WTC11 (cell line): ENCODE measurements around the gene PCDHGB4. TPM values are rescaled to one million over a fixed set of nuclear protein-coding genes. Genes with fewer than 3 reads are reported as not detected.
A peak's percentile ranks its signal among the peaks of the same experiment; 100 is the strongest.

Experiments
- ATAC-seq: fragments of 200-7000 bp; cut with Tn5 transposase; 2 replicates; pipeline ENCODE4 v1.10.0; 2021; ENCODE audit warnings: mild to moderate bottlenecking, moderate library complexity
- CTCF ChIA-PET: fragments of 300-600 bp; sonication (Branson Sonifier 250); formaldehyde crosslinking; loops from one replicate; lab custom pipeline; 2021; ENCODE audit warnings: antibody characterized with exemption; lab: Charles Lee
- POLR2A ChIA-PET: fragments of 350-600 bp; sonication (Branson Sonifier 250); formaldehyde crosslinking; loops from one replicate; lab custom pipeline; 2021; ENCODE audit warnings: antibody characterized with exemption; lab: Charles Lee
- DNase-seq: peaks from one replicate; pipeline ENCODE4 v3.0.0; 2021; ENCODE audit warnings: low spot score
- H3K27ac Mint-ChIP-seq: 2 replicates; pipeline ENCODE4 v1.8.0; 2021; ENCODE audit warnings: mixed read lengths
- H3K27me3 Mint-ChIP-seq: 2 replicates; pipeline ENCODE4 v1.8.0; 2021; ENCODE audit warnings: low read depth, mild to moderate bottlenecking, moderate library complexity, mixed read lengths
- H3K36me3 Mint-ChIP-seq: 2 replicates; pipeline ENCODE4 v1.8.0; 2021; ENCODE audit warnings: mixed read lengths
- H3K4me1 Mint-ChIP-seq: 2 replicates; pipeline ENCODE4 v1.8.0; 2022; ENCODE audit warnings: mixed read lengths
- H3K4me3 Mint-ChIP-seq: 2 replicates; pipeline ENCODE4 v1.8.0; 2021; ENCODE audit warnings: mild to moderate bottlenecking, moderate library complexity, mixed read lengths
- H3K9me3 Mint-ChIP-seq: 2 replicates; pipeline ENCODE4 v1.8.0; 2021; ENCODE audit warnings: mixed read lengths
- ATF1 ChIP-seq: sonication (generic); formaldehyde crosslinking; IDR thresholded peaks from 2 replicates; pipeline ENCODE4 v1.8.1; 2023; ENCODE audit warnings: mild to moderate bottlenecking, moderate library complexity, missing genetic modification reagents
- CDX4 ChIP-seq: fragments of 250-450 bp; sonication (Bioruptor Pico); IDR thresholded peaks from 2 replicates; pipeline ENCODE4 v1.9.0; 2021; ENCODE audit warnings: moderate library complexity, mild to moderate bottlenecking, inconsistent platforms, borderline replicate concordance
- E2F4 ChIP-seq: sonication (generic); formaldehyde crosslinking; IDR thresholded peaks from 2 replicates; pipeline ENCODE4 v1.8.1; 2022; ENCODE audit warnings: low read depth, mild to moderate bottlenecking, moderate library complexity, missing genetic modification reagents, borderline replicate concordance
- FOXJ3 ChIP-seq: sonication (generic); formaldehyde crosslinking; IDR thresholded peaks from 2 replicates; pipeline ENCODE4 v1.9.0; 2021; ENCODE audit warnings: missing genetic modification reagents, mild to moderate bottlenecking, borderline replicate concordance
- FOXK1 ChIP-seq: sonication (generic); formaldehyde crosslinking; IDR thresholded peaks from 2 replicates; pipeline ENCODE4 v1.8.0; 2022; ENCODE audit warnings: mild to moderate bottlenecking, moderate library complexity, missing genetic modification reagents
- FOXP1 ChIP-seq: sonication (generic); formaldehyde crosslinking; IDR thresholded peaks from 2 replicates; pipeline ENCODE4 v1.8.0; 2022; ENCODE audit warnings: missing genetic modification reagents, mild to moderate bottlenecking, moderate library complexity, borderline replicate concordance
- HMGA2 ChIP-seq: fragments of 250-450 bp; sonication (Bioruptor Pico); IDR thresholded peaks from 2 replicates; pipeline ENCODE4 v1.4.0; 2021; ENCODE audit warnings: mild to moderate bottlenecking, moderate library complexity
- JAZF1 ChIP-seq: fragments of 250-450 bp; sonication (Bioruptor Pico); IDR thresholded peaks from 2 replicates; pipeline ENCODE4 v1.9.0; 2021; ENCODE audit warnings: moderate library complexity, mild to moderate bottlenecking, inconsistent platforms
- KAT7 ChIP-seq: sonication (generic); formaldehyde crosslinking; IDR thresholded peaks from 2 replicates; pipeline ENCODE4 v1.8.1; 2023; ENCODE audit warnings: missing genetic modification reagents, mild to moderate bottlenecking, borderline replicate concordance
- NFATC4 ChIP-seq: fragments of 250-450 bp; sonication (Bioruptor Pico); IDR thresholded peaks from 2 replicates; pipeline ENCODE4 v1.9.0; 2021; ENCODE audit warnings: mild to moderate bottlenecking
- NFYB ChIP-seq: sonication (generic); formaldehyde crosslinking; conservative IDR thresholded peaks from 2 replicates; pipeline ENCODE4 v1.8.0; 2022; ENCODE audit warnings: low read depth, missing genetic modification reagents
- NR2C2 ChIP-seq: sonication (generic); formaldehyde crosslinking; IDR thresholded peaks from 2 replicates; pipeline ENCODE4 v1.8.0; 2022; ENCODE audit warnings: mild to moderate bottlenecking, missing genetic modification reagents
- OVOL2 ChIP-seq: fragments of 250-450 bp; sonication (Bioruptor Pico); IDR thresholded peaks from 2 replicates; pipeline ENCODE4 v1.9.0; 2021; ENCODE audit warnings: mild to moderate bottlenecking, borderline replicate concordance
- RORB ChIP-seq: fragments of 250-450 bp; sonication (Bioruptor Pico); IDR thresholded peaks from 2 replicates; pipeline ENCODE4 v1.9.0; 2021; ENCODE audit warnings: mild to moderate bottlenecking
- TCF7 ChIP-seq: sonication (generic); formaldehyde crosslinking; IDR thresholded peaks from 2 replicates; pipeline ENCODE4 v1.8.0; 2022; ENCODE audit warnings: mild to moderate bottlenecking, low read depth, missing genetic modification reagents, moderate library complexity
- ZBTB21 ChIP-seq: sonication (generic); formaldehyde crosslinking; IDR thresholded peaks from 2 replicates; pipeline ENCODE4 v1.8.1; 2023; ENCODE audit warnings: mild to moderate bottlenecking, missing genetic modification reagents, borderline replicate concordance
- ZNF219 ChIP-seq: sonication (generic); formaldehyde crosslinking; IDR thresholded peaks from 2 replicates; pipeline ENCODE4 v1.8.0; 2023; ENCODE audit warnings: missing genetic modification reagents, mild to moderate bottlenecking, borderline replicate concordance
- ZNF232 ChIP-seq: sonication (generic); formaldehyde crosslinking; IDR thresholded peaks from 2 replicates; pipeline ENCODE4 v1.8.0; 2022; ENCODE audit warnings: mild to moderate bottlenecking, missing genetic modification reagents
- ZNF263 ChIP-seq: sonication (generic); formaldehyde crosslinking; IDR thresholded peaks from 2 replicates; pipeline ENCODE4 v1.8.1; 2022; ENCODE audit warnings: low read depth, mild to moderate bottlenecking, moderate library complexity, missing genetic modification reagents
- ZNF423 ChIP-seq: fragments of 250-450 bp; sonication (Bioruptor Pico); IDR thresholded peaks from 2 replicates; pipeline ENCODE4 v2.1.2; 2022; ENCODE audit warnings: mild to moderate bottlenecking, moderate library complexity
- ZNF425 ChIP-seq: fragments of 250-450 bp; sonication (Bioruptor Pico); conservative IDR thresholded peaks from 2 replicates; pipeline ENCODE4 v1.9.0; 2021; ENCODE audit warnings: mild to moderate bottlenecking
- ZNF671 ChIP-seq: fragments of 250-450 bp; sonication (Bioruptor Pico); IDR thresholded peaks from 2 replicates; pipeline ENCODE4 v1.8.0; 2021; ENCODE audit warnings: mild to moderate bottlenecking
- total RNA-seq: library from RNA; stranded (reverse); gene quantifications from 3 replicates; pipeline ENCODE4 v1.2.3, GENCODE V29; 2021
- TF ChIP-seq, protein P1 (sequence below): fragments of 250-450 bp; sonication (Bioruptor Pico); IDR thresholded peaks from 2 replicates; pipeline ENCODE4 v1.9.0; 2021; ENCODE audit warnings: mild to moderate bottlenecking
- TF ChIP-seq, protein P2 (sequence below): sonication (generic); formaldehyde crosslinking; conservative IDR thresholded peaks from 2 replicates; pipeline ENCODE4 v1.8.1; 2022; ENCODE audit warnings: mild to moderate bottlenecking, missing genetic modification reagents
- TF ChIP-seq, protein P3 (sequence below): sonication (generic); formaldehyde crosslinking; IDR thresholded peaks from 2 replicates; pipeline ENCODE4 v1.8.1; 2023; ENCODE audit warnings: mild to moderate bottlenecking, missing genetic modification reagents
- TF ChIP-seq, protein P4 (sequence below): fragments of 200-600 bp; IDR thresholded peaks from 2 replicates; pipeline ENCODE4 v1.8.0; 2022; ENCODE audit warnings: antibody characterized with exemption
- TF ChIP-seq, protein P5 (sequence below): sonication (generic); formaldehyde crosslinking; IDR thresholded peaks from 2 replicates; pipeline ENCODE4 v1.8.1; 2023; ENCODE audit warnings: mild to moderate bottlenecking, missing genetic modification reagents, moderate library complexity

Gene PCDHGB4
- total RNA-seq, 1 experiment from 2014 or later = 9.1 TPM

DNA sequence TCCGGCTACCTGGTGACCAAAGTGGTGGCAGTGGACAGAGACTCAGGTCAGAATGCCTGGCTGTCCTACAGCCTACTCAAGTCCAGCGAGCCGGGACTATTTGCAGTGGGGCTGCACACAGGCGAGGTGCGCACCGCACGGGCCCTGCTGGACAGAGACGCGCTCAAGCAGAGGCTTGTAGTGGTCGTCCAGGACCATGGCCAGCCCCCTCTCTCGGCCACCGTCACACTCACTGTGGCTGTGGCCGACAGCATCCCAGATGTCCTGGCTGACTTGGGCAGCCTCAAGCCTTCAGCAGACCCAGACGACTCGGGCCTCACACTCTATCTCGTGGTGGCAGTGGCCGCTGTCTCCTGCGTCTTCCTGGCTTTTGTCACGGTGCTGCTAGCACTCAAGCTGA is 30.5 kb upstream of the PCDHGB4 start:
- DNase-seq (no peak), ATAC-seq (no peak)
- peaks cover 62% of the 10 kb centered on the region for H3K36me3 Mint-ChIP-seq
- H3K4me1 Mint-ChIP-seq = peaks cover 8% of the 10 kb centered on the region
- peaks cover 57% of the 10 kb centered on the region for H3K9me3 Mint-ChIP-seq
- TF ChIP-seq HMGA2 (CRISPR knock-in tag) (no peak), JAZF1 (CRISPR knock-in tag) (no peak), ZNF671 (no peak), OVOL2 (CRISPR knock-in tag) (no peak), E2F4 (no peak), CDX4 (CRISPR knock-in tag) (no peak), FOXK1 (no peak), RORB (no peak), ZNF425 (CRISPR knock-in tag) (no peak), ZNF263 (no peak), ZNF232 (no peak), ZBTB21 (CRISPR knock-in tag) (no peak), FOXJ3 (no peak)
- TF ChIP-seq, protein P1, sequence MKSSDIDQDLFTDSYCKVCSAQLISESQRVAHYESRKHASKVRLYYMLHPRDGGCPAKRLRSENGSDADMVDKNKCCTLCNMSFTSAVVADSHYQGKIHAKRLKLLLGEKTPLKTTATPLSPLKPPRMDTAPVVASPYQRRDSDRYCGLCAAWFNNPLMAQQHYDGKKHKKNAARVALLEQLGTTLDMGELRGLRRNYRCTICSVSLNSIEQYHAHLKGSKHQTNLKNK = no peak
- ChIA-PET POLR2A (no interaction called here), CTCF (interaction anchor here (1.0 to 1.3 kb wide), 2 partner anchors 201 to 235 kb away, joined by 3 read pairs; partner anchors contain the start of gene PCDHB4)
- H3K27ac Mint-ChIP-seq = no peak overlapping the region
- peaks cover 19% of the 10 kb centered on the region for H3K27me3 Mint-ChIP-seq
- H3K4me3 Mint-ChIP-seq = no peak overlapping the region

DNA sequence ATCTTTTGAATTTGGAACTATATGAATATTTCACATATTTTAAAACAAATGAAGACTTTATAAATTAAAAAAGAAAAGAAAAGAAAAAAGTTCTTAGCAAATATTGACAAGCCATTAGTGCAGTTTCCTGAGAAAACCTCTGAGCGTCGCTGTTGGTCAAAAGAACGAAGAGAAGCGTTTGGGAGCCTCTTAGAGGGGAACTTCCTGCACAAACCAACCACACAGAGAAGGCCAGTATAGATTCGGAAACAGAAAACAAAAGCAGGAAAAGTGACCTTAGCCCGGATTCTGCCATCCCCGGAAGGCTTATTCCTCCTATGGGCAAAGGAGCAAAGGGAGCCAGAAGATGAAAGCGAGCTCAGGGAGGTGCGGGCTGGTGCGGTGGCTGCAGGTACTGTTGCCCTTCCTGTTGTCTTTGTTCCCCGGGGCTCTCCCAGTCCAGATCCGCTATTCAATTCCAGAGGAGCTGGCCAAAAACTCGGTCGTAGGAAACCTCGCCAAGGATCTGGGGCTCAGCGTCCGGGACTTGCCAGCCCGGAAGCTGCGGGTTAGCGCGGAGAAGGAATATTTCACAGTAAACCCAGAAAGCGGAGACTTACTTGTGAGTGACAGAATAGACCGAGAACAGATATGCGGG is 27.6 kb upstream of the PCDHGB4 start, which contains the start of gene PCDHGB2:
TSS of gene PCDHGB2 (plus strand) at position 205 of the 637 bp plus-strand sequence. CDS start at position 347, 142 bp downstream.
- ATAC-seq (peak; percentile 83), DNase-seq (peak; percentile 46)
- Mint-ChIP-seq H3K27me3 (peaks cover 22% of the 10 kb centered on the region; the same call in 1 of the 2 replicates), H3K36me3 (peaks cover 68% of the 10 kb centered on the region), H3K4me1 (peaks cover 27% of the 10 kb centered on the region), H3K9me3 (peaks cover 62% of the 10 kb centered on the region), H3K4me3 (peak within 1 kb of the TSS; percentile 60), H3K27ac (peak within 1 kb of the TSS; percentile 96)
- POLR2A ChIA-PET = no interaction called here
- CTCF ChIA-PET = interaction anchor here (0.6 to 1.6 kb wide), 27 partner anchors 9 to 207 kb away, joined by 3 to 16 read pairs (median 5); partner anchors contain the start of genes PCDHB10, PCDHB14, PCDHB15 and PCDHB16
- TF ChIP-seq NFATC4 (CRISPR knock-in tag) (no peak), TCF7 (no peak), ZNF219 (CRISPR knock-in tag) (no peak), ZNF423 (CRISPR knock-in tag) (no peak), NFYB (no peak), ATF1 (CRISPR knock-in tag) (no peak), KAT7 (no peak), FOXP1 (no peak), NR2C2 (CRISPR knock-in tag) (no peak), FOXJ3 (no peak)
- TF ChIP-seq, protein P2, sequence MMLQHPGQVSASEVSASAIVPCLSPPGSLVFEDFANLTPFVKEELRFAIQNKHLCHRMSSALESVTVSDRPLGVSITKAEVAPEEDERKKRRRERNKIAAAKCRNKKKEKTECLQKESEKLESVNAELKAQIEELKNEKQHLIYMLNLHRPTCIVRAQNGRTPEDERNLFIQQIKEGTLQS (CRISPR knock-in tag) = no peak
- TF ChIP-seq, protein P3, sequence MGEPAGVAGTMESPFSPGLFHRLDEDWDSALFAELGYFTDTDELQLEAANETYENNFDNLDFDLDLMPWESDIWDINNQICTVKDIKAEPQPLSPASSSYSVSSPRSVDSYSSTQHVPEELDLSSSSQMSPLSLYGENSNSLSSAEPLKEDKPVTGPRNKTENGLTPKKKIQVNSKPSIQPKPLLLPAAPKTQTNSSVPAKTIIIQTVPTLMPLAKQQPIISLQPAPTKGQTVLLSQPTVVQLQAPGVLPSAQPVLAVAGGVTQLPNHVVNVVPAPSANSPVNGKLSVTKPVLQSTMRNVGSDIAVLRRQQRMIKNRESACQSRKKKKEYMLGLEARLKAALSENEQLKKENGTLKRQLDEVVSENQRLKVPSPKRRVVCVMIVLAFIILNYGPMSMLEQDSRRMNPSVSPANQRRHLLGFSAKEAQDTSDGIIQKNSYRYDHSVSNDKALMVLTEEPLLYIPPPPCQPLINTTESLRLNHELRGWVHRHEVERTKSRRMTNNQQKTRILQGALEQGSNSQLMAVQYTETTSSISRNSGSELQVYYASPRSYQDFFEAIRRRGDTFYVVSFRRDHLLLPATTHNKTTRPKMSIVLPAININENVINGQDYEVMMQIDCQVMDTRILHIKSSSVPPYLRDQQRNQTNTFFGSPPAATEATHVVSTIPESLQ (CRISPR knock-in tag) = no peak
- TF ChIP-seq, protein P4, sequence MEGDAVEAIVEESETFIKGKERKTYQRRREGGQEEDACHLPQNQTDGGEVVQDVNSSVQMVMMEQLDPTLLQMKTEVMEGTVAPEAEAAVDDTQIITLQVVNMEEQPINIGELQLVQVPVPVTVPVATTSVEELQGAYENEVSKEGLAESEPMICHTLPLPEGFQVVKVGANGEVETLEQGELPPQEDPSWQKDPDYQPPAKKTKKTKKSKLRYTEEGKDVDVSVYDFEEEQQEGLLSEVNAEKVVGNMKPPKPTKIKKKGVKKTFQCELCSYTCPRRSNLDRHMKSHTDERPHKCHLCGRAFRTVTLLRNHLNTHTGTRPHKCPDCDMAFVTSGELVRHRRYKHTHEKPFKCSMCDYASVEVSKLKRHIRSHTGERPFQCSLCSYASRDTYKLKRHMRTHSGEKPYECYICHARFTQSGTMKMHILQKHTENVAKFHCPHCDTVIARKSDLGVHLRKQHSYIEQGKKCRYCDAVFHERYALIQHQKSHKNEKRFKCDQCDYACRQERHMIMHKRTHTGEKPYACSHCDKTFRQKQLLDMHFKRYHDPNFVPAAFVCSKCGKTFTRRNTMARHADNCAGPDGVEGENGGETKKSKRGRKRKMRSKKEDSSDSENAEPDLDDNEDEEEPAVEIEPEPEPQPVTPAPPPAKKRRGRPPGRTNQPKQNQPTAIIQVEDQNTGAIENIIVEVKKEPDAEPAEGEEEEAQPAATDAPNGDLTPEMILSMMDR = peak; percentile 65
- TF ChIP-seq, protein P5, sequence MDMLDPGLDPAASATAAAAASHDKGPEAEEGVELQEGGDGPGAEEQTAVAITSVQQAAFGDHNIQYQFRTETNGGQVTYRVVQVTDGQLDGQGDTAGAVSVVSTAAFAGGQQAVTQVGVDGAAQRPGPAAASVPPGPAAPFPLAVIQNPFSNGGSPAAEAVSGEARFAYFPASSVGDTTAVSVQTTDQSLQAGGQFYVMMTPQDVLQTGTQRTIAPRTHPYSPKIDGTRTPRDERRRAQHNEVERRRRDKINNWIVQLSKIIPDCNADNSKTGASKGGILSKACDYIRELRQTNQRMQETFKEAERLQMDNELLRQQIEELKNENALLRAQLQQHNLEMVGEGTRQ (CRISPR knock-in tag) = no peak
